HG02678 (cell line): ENCODE results near the gene S1PR4.
"Not testable (repeated sequence)": the region's sequence is repeated elsewhere in the genome, so short reads cannot be mapped to it uniquely, and the experiment has no call there.

Experiments used
- ATAC-seq: cut with Tn5 transposase; IDR thresholded peaks from one replicate; pipeline ENCODE4 v1.9.1; 2021; ENCODE audit warnings: mild to moderate bottlenecking, moderate library complexity; ENCODE audit not compliant: unreplicated experiment

Gene S1PR4

DNA sequence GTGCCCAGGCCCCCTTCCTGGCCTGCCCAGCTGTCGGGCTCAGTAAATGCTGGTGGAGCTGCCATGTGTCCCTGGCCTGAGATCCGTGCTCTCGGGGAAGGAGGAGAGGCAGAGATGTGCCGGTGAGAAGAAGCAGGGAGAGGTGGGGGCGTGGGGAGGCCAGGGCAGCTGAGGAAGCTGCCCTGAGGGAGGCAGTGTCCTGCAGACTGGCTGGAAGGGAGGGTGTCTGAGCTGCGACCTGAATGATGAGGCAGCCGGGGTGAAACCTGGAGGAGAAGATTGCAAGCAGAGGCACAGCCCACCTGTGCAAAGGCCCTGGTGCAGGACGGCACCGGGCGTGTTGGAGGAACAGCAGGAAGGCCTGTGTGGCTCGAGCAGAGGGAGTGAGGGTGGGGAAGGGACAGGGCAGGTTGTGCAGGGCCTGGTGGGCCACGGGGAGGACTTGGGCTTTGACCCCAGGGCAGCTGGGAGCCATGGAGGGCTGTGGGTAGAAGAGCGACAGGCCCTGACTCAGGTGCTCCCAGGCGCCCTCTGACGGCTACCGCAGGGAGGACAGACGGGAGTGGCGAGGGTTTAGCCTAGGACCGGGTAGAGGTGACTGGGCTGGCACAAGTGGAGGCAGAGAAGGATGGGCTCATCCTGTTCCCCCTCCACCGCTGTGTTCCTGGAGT is 31.9 kb downstream of the S1PR4 start:
- no peak for ATAC-seq

DNA sequence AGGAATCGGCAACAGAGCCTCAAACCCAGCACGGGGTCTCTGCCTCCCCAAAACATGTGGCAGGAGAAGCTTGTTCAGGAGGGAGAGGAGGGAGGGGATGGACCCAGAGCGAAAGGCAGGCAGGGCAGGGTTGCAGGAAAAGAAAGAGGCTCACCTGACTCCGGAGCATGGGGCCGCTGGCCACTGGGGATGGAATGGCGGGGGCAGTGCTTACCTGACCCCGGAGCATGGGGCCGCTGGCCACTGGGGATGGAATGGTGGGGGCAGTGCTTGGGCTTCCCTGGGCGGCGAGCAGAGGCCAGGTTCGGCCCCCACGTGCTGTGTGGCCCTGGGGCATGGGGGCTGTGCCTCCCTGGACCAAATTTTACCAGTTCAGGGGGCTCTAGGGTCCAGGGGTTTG is 32.6 kb downstream of the S1PR4 start:
- no peak for ATAC-seq

DNA sequence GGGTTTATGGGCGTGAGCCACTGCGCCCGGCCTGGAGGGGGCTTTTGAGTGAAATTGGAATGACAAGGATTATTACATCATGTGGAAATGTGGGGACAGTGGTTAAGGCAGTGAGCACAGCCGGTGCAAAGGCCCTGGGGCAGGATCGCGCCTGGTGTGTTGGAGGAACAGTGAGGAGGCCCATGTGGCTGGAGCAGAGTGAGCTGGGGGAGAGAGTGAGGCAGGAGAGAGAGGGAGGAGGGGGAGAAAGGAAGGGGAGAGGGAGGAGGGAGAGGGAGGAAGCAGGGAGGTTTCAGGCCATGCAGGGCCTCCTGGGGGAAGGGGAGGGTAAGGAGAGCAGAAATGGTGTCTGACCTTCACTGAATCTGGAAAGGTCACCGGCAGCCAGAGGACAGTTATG is 34.6 kb downstream of the S1PR4 start:
- no peak for ATAC-seq

DNA sequence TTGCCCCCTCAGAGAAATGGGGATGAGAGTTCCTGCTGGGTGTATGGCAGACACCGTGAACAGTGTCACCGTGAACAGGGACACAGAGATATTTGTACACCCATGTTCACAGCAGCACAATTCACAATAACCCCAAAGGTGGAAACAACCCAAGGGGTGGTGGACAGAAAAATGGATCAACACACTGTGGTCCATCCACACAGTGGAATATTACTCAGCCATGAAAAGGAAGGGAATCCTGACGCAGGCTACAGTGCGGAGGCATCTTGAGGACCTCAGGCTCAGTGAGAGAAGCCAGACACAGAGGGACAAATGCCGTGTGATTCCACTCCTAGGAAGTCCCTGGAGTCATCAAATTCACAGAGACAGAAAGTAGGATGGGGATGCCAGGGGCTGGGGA is 38.3 kb downstream of the S1PR4 start:
- ATAC-seq: no peak

DNA sequence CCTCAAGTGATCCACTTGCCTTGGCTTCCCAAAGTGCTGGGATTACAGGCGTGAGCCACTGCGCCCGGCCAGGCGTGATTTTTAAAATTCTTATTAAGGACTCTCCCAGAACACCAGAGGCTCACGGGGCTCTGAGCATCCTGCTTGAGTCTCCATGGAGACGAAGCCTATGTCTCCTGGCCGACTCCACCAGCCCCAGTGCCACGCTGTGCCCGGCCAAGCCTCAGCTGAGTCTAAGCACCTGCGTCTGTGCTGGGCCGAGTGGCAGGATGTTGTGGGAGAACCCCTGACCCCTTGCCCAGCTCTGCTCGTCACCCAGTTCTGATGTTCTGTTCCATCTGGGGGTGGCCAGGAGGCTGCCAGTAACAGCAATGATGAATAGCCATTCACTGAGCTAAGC is 42.0 kb downstream of the S1PR4 start:
- ATAC-seq: no peak

DNA sequence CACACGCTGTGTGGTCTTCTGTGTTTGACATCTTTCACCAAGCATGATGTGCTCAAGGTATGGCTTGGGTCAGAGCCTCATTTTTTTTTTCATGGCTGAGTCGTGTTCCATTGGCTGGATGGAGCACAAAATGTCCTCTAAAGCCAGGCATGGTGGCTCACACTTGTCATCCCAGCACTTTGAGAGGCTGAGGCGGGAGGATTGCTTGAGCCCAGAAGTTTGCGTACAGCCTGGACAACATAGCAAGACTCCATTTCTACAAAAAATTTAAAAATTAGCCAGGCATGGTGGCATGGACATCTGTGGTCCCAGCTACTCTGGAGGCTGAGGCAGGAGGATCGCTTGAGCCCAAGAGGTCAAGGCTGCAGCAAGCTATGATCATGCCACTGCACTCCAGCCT is 43.0 kb downstream of the S1PR4 start:
- ATAC-seq: not testable (repeated sequence)

DNA sequence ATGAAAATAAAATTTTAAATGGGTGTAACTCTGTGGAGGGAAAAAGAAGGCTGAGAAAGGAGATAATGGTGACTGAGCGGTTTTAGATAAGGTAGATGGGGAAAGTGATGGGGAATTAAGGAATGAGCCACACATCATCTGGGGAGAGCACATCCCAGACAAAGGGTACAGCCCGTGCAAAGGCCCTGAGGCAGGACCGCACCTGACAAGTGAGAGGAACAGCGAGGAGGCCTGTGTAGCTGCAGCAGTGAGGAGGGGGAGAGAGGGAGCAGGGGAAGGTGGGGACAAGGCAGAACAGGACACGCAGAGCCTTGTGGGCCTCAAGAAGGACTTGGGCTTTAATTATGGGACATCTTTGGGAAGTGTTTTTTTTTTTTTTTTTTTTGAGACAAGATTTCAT is 44.1 kb downstream of the S1PR4 start:
- ATAC-seq: no peak

DNA sequence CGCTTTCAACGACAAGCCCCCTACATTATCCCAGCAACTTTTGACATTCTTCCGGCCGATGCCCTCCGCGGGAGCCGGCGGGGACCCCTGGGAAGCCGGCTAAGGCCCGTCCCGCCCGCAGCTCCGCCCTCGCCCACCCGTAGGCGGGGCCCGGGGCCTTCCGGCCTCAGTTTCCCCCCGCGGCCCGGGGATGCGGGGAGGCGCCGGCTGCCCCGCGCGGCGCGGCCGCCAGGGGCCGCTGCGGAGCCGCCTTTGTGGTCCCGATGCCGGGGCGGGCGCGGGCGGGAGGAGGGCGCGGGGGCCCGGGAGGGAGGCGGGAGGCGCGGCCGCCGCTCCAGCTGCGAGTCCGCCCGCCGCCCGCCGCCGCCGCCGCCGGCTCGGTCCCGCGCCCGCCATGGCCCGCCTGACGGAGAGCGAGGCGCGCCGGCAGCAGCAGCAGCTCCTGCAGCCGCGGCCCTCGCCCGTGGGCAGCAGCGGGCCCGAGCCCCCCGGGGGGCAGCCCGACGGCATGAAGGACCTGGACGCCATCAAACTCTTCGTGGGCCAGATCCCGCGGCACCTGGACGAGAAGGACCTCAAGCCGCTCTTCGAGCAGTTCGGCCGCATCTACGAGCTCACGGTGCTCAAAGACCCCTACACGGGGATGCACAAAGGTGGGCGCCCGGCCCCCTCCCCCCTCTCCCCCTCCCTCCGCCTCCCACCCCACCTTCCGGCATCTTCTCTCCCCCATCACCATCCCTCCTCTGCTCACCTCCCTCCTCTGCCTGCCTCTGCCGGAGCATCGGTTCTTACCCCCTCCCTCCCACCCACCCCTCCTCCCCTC is 46.0 kb downstream of the S1PR4 start, which contains the start of gene CELF5:
Gene CELF5 (plus strand): TSS at position 316 of the 823 bp plus-strand sequence. CDS start 79 bp downstream, at position 395.
- ATAC-seq: no peak

DNA sequence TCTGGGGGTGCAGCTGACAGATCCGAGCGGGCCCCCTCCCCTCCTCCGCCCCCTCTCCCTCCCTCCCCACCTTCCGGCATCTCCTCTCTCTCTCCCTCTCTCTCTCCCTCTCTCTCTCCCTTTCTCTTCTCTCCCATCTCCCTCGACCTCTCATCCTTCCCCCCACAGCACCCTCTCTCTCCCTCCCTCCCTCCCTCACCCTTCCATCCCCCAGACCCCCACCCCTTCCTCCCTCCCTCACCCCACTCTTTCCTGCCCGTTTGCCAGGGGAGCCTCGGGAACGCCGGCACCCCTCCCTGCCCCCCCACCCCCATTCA is 46.6 kb downstream of the S1PR4 start:
- no peak for ATAC-seq

DNA sequence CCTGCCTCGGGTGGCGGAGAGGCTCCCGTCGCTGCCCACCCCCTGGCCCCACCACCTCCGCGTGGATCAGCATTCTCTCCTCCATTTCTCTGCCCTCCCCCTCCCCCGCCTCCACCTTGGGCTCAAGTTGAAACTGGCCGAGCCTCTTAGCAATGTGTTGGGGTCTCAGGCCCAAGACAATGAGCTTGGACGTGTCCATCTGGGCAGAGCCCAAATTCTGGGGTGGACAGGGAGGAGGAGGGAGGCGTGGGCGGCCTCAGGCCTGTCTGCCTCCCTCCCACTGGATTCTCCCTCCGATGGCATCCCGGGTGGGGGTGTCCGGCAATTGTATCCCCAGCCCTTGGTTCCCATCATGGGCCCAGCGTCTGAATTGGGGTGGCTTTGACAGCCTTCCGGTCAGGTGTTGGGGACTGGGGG is 47.1 kb downstream of the S1PR4 start:
- ATAC-seq: no peak

DNA sequence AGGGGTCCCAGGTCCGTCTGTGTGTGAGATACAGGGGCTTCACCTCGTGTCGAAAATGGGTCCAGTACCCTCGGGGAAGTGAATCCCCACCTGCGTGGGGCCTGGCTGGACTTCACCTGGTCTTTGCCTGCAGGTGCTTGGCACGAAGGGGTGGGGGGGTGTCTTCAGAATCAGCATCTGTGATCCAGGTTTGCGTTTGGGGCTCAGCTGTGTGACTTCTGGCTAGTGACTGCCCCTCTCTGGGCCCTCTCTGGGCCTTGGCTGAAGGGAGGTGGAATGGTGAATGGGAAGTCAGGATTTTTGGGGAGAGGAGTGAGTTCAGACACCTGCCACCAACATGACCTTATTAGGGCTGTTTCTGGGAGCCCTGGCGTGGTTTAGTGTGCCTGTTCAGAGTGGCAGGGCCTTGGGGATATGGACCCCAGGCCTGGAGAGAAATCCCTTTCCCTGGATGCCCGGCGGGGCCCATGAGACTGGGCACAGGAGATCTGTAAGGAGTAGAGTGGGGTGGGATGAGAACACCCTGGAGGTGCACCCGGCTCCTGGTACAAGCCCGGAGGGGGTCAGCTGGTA is 48.6 kb downstream of the S1PR4 start:
- ATAC-seq: no peak

DNA sequence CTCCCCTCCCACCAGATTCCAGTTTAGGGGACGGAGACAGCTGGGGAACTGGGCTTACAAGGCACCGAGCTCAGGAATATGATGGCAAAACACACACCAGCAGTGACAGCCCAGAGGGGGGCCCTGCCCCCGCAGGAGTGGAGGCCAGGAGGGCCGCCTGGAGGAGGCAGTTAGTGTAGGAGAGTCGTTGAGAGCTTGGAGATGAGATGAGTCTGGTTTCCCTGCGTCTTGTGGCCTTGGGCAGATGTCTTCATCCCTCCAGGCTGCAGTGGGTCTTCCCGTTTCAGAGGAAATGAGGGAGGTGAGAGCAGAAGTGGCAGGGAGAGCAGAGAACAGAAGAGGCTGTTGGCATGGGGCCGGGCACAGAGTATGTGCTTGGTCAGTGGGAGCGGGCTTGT is 50.8 kb downstream of the S1PR4 start:
- no peak for ATAC-seq
